Stomach smooth muscle (tissue), 2 donors: Measurements from ENCODE around the gene MBNL1.

Experiments
- H3K27ac ChIP-seq: one replicate; pipeline ENCODE4 v1.7.0; 2013; ENCODE audit warnings: mild to moderate bottlenecking, low read length, inconsistent platforms
- H3K27me3 ChIP-seq, 2 donors: one replicate each; pipeline ENCODE4 v1.7.0; 2013; ENCODE audit warnings: low read length in 2 of 2; ENCODE audit not compliant: insufficient read depth in 2 of 2, control insufficient read depth in 1 of 2
- H3K36me3 ChIP-seq, 2 donors: one replicate each; pipeline ENCODE4 v1.7.0; 2013; ENCODE audit warnings: low read length in 2 of 2; ENCODE audit not compliant: control insufficient read depth in 2 of 2, insufficient read depth in 2 of 2
- H3K4me1 ChIP-seq: one replicate; pipeline ENCODE4 v1.7.0; 2013; ENCODE audit warnings: low read length; ENCODE audit not compliant: control insufficient read depth, insufficient read depth
- H3K4me3 ChIP-seq, 2 donors: one replicate each; pipeline ENCODE4 v1.7.0; 2013; ENCODE audit warnings: low read length in 2 of 2
- H3K9ac ChIP-seq, 2 donors: one replicate each; pipeline ENCODE4 v1.7.0; 2013; ENCODE audit warnings: low read length in 2 of 2, mild to moderate bottlenecking in 1 of 2
- H3K9me3 ChIP-seq, 2 donors: one replicate each; pipeline ENCODE4 v1.7.0; 2013; ENCODE audit warnings: low read length in 2 of 2; ENCODE audit not compliant: control insufficient read depth in 2 of 2
- donor health status: healthy.
- donor health status: Pancreatic carcinoma.

MBNL1 gene

DNA sequence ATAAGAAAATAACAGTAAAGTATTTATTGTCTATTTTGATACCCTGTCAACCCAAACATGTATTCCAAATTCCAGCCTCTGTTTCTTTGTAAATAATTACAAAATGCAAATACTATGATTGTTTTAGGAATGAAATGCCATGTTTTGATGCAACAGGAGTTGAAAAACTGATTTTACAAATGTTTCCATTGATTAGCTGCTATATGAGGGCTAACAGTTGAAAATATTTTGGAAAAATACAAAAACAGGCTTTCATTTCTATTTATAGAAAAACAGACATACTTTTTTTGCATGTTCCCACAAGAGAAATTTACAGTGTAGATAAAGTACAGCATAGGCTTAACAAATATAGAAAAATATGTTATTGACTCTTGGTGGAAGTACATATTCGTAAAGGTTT is 20.0 kb downstream of the MBNL1 start:
- Histone ChIP-seq H3K9ac (no peak overlapping the region), H3K4me3 (no peak overlapping the region), H3K36me3 (no peaks in the 10 kb centered on the region), H3K4me1 (peaks cover 3% of the 10 kb centered on the region), H3K27me3 (no peaks in the 10 kb centered on the region), H3K9me3 (no peaks in the 10 kb centered on the region), H3K27ac (no peak overlapping the region)

DNA sequence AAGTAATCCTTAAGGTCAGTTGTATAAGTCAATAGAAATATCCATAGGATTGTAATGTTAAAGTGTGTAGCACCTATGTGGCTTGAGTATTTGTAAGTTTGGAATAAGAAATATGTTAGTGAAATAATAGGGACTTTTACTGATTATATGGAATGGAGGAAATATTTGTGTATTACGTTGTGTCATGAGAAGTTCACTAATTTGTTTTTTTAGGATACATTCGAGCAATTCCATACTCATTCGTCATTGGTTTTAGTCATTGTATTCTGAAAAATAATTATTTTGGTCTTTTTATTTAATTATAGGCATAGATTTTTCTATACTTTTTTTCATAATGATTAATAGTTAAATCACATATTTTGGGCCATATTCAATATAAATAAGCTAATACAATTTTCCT is 21.0 kb downstream of the MBNL1 start:
- H3K27ac ChIP-seq = no peak overlapping the region
- no peak overlapping the region for H3K9ac ChIP-seq
- H3K4me3 ChIP-seq = no peak overlapping the region
- H3K4me1 ChIP-seq = peaks cover 3% of the 10 kb centered on the region
- H3K9me3 ChIP-seq = no peaks in the 10 kb centered on the region
- no peaks in the 10 kb centered on the region for H3K27me3 ChIP-seq
- H3K36me3 ChIP-seq = no peaks in the 10 kb centered on the region

DNA sequence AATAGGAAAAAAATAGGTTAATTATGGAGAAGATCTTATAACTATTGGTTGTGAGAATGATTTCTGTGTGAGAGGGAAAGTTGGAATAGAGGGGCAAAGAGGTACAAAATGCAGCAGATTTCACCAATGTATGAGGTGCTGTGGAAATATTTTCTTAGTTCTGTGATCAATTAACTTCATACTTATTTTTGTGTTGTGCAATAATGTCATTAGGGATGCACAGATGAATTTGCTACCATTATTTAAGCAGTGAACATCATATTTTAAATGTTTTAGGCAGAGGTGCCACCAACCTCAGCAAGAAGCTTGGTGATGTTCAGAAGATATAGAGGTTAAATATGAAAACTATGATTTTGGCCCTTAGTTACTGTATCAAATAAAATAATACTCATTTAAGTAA is 21.6 kb downstream of the MBNL1 start:
- H3K27ac ChIP-seq = no peak overlapping the region
- peaks cover 3% of the 10 kb centered on the region for H3K4me1 ChIP-seq

DNA sequence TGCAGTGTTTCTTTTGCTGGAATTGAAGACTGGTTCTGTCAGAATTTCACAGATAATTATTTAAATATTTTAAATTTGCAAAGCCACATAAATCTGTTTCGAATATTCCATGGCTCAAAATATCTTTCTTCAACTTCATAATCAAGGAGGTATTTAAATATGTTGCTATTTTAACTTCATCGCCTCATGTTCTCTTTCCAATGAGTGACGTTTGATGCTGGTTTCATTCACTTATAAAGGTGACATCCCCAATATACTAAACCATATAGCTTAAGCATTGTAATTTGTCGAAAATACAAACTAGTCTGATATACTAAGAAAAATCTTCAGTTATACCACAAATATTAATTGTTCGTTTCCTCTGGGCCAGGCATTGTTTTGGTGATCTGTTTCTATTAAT is 22.5 kb downstream of the MBNL1 start:
- no peaks in the 10 kb centered on the region for H3K36me3 ChIP-seq
- H3K27ac ChIP-seq = no peak overlapping the region
- H3K9ac ChIP-seq = no peak overlapping the region
- no peak overlapping the region for H3K4me3 ChIP-seq
- no peaks in the 10 kb centered on the region for H3K9me3 ChIP-seq
- peaks cover 10% of the 10 kb centered on the region for H3K4me1 ChIP-seq
- H3K27me3 ChIP-seq = no peaks in the 10 kb centered on the region

More for the DNA sequence above, 21.6 kb downstream of the MBNL1 start:
- H3K9me3 ChIP-seq = no peaks in the 10 kb centered on the region
- H3K27me3 ChIP-seq = no peaks in the 10 kb centered on the region
- H3K36me3 ChIP-seq = no peaks in the 10 kb centered on the region
- no peak overlapping the region for H3K4me3 ChIP-seq
- no peak overlapping the region for H3K9ac ChIP-seq

DNA sequence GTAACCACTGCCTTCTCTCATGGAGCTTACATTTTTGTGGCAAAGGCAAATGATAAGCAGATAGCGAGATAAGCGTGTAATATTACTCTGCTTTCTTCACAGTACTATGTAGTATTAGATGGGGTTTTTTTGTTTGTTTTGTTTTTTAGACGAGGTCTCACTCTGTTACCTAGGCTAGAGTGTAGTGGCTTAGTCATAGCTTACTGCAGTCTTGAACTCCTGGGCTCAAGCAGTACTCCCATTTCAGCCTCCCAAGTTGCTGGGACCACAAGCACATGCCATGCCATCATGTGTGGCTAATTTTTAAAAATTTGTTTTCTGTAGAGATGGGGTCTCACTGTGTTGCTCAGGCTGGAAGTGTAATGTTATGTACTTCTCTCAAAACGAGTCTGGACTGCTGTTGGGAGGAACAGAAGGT is 22.9 kb downstream of the MBNL1 start:
- Histone ChIP-seq H3K9ac (no peak overlapping the region), H3K36me3 (no peaks in the 10 kb centered on the region), H3K4me3 (no peak overlapping the region), H3K9me3 (no peaks in the 10 kb centered on the region), H3K4me1 (peaks cover 10% of the 10 kb centered on the region), H3K27me3 (no peaks in the 10 kb centered on the region), H3K27ac (no peak overlapping the region)

DNA sequence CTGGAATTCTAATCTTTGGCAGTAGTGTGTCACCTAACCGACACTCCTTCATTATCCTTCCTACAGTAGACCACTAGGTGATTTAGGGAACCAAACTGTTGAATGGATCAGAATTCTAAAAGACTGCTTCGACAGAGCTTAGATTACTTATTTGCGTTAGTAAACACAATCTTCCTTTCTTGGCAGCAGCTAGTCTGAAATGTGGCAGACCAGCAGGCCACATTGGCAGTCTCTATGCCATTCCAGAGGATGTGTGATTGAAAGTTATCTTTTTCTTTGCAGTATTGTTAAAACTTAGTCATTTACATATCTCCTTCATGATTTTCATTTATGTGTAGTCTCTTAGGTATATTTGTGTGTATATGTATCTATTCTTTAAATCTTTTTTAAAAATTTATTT is 23.6 kb downstream of the MBNL1 start:
- no peaks in the 10 kb centered on the region for H3K9me3 ChIP-seq
- H3K27ac ChIP-seq = no peak overlapping the region
- H3K36me3 ChIP-seq = no peaks in the 10 kb centered on the region
- H3K27me3 ChIP-seq = no peaks in the 10 kb centered on the region
- peaks cover 10% of the 10 kb centered on the region for H3K4me1 ChIP-seq
- H3K9ac ChIP-seq = no peak overlapping the region
- no peak overlapping the region for H3K4me3 ChIP-seq

DNA sequence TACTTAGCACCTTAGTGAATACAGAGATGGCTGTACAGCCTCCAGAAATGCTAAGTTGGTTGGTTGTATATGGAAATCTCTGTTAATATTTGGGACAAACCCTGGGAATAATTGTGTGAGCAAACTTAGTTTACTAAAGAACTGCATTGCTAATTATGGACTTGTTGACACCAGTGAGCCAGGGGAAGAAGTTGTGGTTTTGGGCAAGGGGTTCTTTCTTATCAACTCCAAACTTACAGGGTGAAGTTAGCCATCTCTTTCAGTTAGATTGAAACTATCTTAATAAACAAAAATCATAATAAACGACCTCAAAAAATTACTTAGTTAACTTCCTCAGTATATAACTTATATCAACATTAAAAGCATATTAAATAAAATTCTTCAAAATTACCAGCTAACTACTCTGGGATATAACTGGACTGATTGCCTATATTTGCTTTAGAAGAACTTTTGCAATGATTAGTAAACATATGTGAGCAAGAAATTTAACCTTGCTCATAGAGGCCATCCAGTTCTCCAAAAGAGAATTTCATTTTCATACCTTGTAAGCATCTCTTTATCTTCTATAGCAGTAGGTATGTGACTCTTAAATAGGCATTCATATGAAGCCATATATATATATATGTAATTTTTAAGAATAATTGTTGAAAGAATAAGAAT is 24.7 kb downstream of the MBNL1 start:
- Histone ChIP-seq H3K36me3 (no peaks in the 10 kb centered on the region), H3K27me3 (no peaks in the 10 kb centered on the region), H3K27ac (no peak overlapping the region), H3K9me3 (no peaks in the 10 kb centered on the region), H3K9ac (no peak overlapping the region), H3K4me1 (peaks cover 17% of the 10 kb centered on the region), H3K4me3 (no peak overlapping the region)

DNA sequence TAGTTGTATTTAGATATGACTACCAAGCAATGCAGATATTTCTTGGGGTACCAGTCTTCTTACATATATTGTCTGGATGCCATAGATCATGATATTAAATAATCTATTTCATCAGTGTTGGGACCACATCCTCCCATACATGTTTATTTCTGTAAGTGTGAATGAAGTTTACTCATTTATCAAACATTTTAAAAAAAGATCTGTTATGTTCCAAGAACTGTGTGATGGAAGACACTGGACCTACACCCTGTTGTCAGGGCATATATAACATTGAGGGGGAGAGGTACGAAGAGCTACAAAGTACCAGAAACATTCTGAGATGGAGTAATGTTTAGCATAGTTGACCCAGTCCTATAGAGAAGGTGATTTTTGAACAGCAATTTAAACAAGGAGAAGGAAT is 26.6 kb downstream of the MBNL1 start:
- Histone ChIP-seq H3K27me3 (no peaks in the 10 kb centered on the region), H3K36me3 (peaks cover 0 to 3% of the 10 kb centered on the region in 2 donors), H3K27ac (no peak overlapping the region), H3K4me1 (peaks cover 24% of the 10 kb centered on the region), H3K9ac (no peak overlapping the region), H3K4me3 (no peak overlapping the region), H3K9me3 (no peaks in the 10 kb centered on the region)

DNA sequence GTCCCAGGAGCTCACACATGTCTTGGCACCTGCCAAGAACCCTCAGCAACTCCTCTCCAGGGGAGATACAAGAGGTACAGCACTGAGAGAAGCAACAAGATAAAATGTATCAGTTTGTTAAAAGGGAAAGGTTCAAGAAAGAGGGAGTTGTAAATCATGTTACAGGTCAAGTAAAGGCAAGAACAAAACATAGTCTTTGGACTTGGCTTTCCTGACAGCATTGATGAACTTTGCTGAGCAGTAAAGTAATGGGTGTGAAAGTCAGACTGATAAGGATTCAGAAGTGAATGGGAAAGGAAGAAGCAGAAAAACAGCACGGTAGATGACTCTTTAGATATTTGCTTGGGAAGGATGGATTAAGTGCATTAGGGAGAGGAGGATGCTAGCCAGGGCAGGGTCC is 27.1 kb downstream of the MBNL1 start:
- H3K36me3 ChIP-seq = peaks cover 0 to 3% of the 10 kb centered on the region in 2 donors
- no peaks in the 10 kb centered on the region for H3K9me3 ChIP-seq
- peaks cover 24% of the 10 kb centered on the region for H3K4me1 ChIP-seq
- H3K27me3 ChIP-seq = no peaks in the 10 kb centered on the region
- no peak overlapping the region for H3K9ac ChIP-seq
- H3K4me3 ChIP-seq = no peak overlapping the region
- H3K27ac ChIP-seq = no peak overlapping the region

DNA sequence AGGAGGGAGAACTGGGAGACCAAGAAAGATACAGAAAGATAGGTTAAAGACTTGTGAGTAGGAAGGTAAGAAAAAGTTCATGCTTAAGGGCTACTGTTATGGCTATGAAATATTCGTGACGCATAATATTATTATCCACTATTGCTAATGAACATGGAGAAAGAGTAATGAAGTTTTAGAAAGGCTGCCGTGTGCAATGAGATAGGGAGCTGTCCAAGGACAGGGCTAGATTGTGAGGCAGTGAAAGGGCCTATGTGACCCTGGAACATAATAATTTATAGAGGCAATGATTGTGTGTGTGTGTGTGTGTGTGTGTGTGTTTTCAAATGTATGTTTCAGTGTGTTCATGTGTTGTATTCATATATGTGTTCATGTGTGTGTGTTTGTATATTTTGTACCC is 27.7 kb downstream of the MBNL1 start:
- H3K36me3 ChIP-seq = peaks cover 0 to 3% of the 10 kb centered on the region in 2 donors
- peaks cover 24% of the 10 kb centered on the region for H3K4me1 ChIP-seq
- no peaks in the 10 kb centered on the region for H3K27me3 ChIP-seq
- H3K9me3 ChIP-seq = no peaks in the 10 kb centered on the region
- no peak overlapping the region for H3K4me3 ChIP-seq
- H3K27ac ChIP-seq = no peak overlapping the region
- no peak overlapping the region for H3K9ac ChIP-seq

DNA sequence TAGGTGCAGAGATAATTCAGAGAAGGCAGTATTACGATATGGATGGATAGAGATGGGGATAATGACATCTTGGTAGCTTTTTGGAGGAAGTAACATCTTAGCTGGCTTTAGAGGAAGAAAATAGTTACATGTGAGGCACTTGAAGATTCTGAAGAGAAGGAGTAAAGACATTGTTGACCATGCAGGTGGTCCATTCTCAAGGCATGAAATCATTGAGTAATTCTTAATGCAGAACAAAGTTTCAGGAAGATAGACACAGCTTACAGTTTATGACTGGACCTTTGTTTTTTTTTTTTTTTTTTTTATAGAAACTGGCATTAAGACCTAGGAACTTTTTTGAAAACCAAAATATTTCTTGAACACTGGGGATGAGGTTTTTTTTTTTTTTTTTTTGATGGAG is 28.2 kb downstream of the MBNL1 start:
- Histone ChIP-seq H3K4me3 (no peak overlapping the region), H3K9ac (no peak overlapping the region), H3K9me3 (no peaks in the 10 kb centered on the region), H3K27me3 (no peaks in the 10 kb centered on the region), H3K36me3 (peaks cover 0 to 3% of the 10 kb centered on the region in 2 donors), H3K27ac (no peak overlapping the region), H3K4me1 (peaks cover 21% of the 10 kb centered on the region)
